ENCODE data around the gene TRPV2.

DNA sequence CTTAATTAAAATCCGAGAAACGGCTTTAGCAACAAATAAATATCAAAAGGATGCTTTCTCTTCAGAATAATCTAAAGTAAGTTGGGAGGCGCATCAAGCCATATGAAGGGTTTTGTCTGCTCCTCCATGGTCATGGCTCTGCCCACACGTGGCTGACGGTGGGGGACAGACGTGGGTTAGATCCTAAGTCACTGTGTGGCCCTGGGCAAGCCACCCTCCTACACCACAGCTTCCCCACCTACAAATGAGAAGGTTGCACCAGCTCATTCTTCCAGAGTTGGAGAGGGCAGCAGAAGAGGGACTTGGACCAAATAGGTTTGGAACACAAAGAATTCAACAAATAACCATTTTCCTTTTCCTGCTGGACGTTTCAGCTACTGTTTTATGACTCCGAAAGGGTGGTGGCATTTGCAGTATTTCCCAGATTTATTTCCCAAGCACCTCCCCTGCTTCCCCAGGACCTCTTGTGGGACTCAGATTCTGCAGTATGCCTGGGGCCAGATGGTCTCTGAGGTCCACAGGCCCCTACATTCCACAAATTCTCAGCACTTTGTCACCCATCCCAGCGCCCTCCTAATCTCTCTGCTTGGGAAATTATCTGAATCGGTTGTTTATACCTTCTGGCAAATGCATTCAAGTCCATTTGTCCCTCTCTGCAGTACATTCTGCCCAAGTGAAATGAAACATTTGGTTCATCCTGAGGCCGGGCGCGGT is 58.8 kb downstream of the TRPV2 start:
- TF ChIP-seq, protein P1, sequence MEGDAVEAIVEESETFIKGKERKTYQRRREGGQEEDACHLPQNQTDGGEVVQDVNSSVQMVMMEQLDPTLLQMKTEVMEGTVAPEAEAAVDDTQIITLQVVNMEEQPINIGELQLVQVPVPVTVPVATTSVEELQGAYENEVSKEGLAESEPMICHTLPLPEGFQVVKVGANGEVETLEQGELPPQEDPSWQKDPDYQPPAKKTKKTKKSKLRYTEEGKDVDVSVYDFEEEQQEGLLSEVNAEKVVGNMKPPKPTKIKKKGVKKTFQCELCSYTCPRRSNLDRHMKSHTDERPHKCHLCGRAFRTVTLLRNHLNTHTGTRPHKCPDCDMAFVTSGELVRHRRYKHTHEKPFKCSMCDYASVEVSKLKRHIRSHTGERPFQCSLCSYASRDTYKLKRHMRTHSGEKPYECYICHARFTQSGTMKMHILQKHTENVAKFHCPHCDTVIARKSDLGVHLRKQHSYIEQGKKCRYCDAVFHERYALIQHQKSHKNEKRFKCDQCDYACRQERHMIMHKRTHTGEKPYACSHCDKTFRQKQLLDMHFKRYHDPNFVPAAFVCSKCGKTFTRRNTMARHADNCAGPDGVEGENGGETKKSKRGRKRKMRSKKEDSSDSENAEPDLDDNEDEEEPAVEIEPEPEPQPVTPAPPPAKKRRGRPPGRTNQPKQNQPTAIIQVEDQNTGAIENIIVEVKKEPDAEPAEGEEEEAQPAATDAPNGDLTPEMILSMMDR (IDR thresholded peaks at IDR 0.05 in 2 of 3, conservative IDR thresholded peaks at IDR 0.05 in 1 of 3; ENCODE audit: control insufficient read depth in 2 of 3, extremely low read depth in 1 of 3, insufficient read depth in 1 of 3, low read depth in 3 of 3, low read length in 3 of 3): no peak
- TF ChIP-seq CEBPB (IDR thresholded peaks at IDR 0.05; ENCODE audit: borderline replicate concordance in 1 of 2, low read depth in 2 of 2, low read length in 2 of 2): no peak
- TF ChIP-seq ZNF687 (IDR thresholded peaks at IDR 0.05): no peak
- no peak for TF ChIP-seq PKNOX1 (IDR thresholded peaks at IDR 0.05)
- TF ChIP-seq POLR2AphosphoS5 (IDR thresholded peaks at IDR 0.05; ENCODE audit: low read length): no peak
- no peak for TF ChIP-seq MXI1 (IDR thresholded peaks at IDR 0.05; ENCODE audit: low read depth, low read length)
- TF ChIP-seq EZH2 (IDR thresholded peaks at IDR 0.05; ENCODE audit: borderline replicate concordance, control insufficient read depth, low read depth, low read length): no peak
- no peak for TF ChIP-seq SP1 (IDR thresholded peaks at IDR 0.05; ENCODE audit: low read depth, low read length)
- no peak for TF ChIP-seq SMARCA5 (IDR thresholded peaks at IDR 0.05)
- TF ChIP-seq, protein P2, sequence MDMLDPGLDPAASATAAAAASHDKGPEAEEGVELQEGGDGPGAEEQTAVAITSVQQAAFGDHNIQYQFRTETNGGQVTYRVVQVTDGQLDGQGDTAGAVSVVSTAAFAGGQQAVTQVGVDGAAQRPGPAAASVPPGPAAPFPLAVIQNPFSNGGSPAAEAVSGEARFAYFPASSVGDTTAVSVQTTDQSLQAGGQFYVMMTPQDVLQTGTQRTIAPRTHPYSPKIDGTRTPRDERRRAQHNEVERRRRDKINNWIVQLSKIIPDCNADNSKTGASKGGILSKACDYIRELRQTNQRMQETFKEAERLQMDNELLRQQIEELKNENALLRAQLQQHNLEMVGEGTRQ (IDR thresholded peaks at IDR 0.05; ENCODE audit: borderline replicate concordance, low read depth, low read length): no peak
- no peak for TF ChIP-seq NR2C2 (IDR thresholded peaks at IDR 0.05; ENCODE audit: borderline replicate concordance, control insufficient read depth, insufficient read length, low read depth)
- no peak for TF ChIP-seq TAF1 (IDR thresholded peaks at IDR 0.05; ENCODE audit: borderline replicate concordance, low read depth, low read length)
- TF ChIP-seq, protein P3, sequence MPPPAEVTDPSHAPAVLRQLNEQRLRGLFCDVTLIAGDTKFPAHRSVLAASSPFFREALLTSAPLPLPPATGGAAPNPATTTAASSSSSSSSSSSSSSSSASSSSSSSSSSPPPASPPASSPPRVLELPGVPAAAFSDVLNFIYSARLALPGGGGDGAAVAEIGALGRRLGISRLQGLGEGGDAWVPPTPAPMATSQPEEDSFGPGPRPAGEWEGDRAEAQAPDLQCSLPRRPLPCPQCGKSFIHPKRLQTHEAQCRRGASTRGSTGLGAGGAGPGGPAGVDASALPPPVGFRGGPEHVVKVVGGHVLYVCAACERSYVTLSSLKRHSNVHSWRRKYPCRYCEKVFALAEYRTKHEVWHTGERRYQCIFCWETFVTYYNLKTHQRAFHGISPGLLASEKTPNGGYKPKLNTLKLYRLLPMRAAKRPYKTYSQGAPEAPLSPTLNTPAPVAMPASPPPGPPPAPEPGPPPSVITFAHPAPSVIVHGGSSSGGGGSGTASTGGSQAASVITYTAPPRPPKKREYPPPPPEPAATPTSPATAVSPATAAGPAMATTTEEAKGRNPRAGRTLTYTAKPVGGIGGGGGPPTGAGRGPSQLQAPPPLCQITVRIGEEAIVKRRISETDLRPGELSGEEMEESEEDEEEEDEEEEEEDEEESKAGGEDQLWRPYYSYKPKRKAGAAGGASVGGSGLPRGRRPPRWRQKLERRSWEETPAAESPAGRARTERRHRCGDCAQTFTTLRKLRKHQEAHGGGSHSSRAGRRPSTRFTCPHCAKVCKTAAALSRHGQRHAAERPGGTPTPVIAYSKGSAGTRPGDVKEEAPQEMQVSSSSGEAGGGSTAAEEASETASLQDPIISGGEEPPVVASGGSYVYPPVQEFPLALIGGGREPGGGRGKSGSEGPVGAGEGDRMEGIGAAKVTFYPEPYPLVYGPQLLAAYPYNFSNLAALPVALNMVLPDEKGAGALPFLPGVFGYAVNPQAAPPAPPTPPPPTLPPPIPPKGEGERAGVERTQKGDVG (CRISPR knock-in tag; IDR thresholded peaks at IDR 0.05): no peak
- TF ChIP-seq CREB1 (IDR thresholded peaks at IDR 0.05; ENCODE audit: low read depth): no peak

Measured in GM12878 (cell line).